ENCODE data around the gene MAB21L3. TPM values are rescaled to one million over a fixed set of nuclear protein-coding genes. Genes with fewer than 3 reads are reported as not detected.

The MAB21L3 gene
- total RNA-seq, 1 experiment from 2014 or later, result 4.8 TPM

GRCh38 chr1:116123837-116124533 is 12.8 kb downstream of the MAB21L3 start:
- TF ChIP-seq EZH2 (IDR thresholded peaks at IDR 0.05; ENCODE audit: borderline replicate concordance, low read depth, low read length, poor library complexity, severe bottlenecking) (no peak), CTCF (conservative IDR thresholded peaks at IDR 0.05; ENCODE audit: low read depth, low read length) (no peak)
- intact Hi-C loops (cut with micrococcal nuclease; ENCODE audit: unreplicated experiment), result no loop called here
- no peaks in the 10 kb centered on the region for H3K36me3 ChIP-seq (ENCODE audit: insufficient read depth, low read length, poor library complexity, severe bottlenecking)
- ChIA-PET POLR2A (ENCODE audit: low non-redundant PET) (no interaction called here), CTCF (no interaction called here)
- DNase-seq (ENCODE audit: low spot score), result no peak
- BruUV-seq (replicated peaks), result no TSS peak
- H3K27me3 ChIP-seq (replicated peaks; ENCODE audit: insufficient read depth, low read depth, low read length, poor library complexity), result no peaks in the 10 kb centered on the region
- H3K9me3 ChIP-seq (ENCODE audit: low read depth, low read length, poor library complexity, severe bottlenecking), result no peaks in the 10 kb centered on the region
- H3K4me3 ChIP-seq (ENCODE audit: low read depth, low read length, poor library complexity, severe bottlenecking), result no peak overlapping the region
- no peak overlapping the region for H3K27ac ChIP-seq (ENCODE audit: low read depth, low read length, poor library complexity, severe bottlenecking)
- no peaks in the 10 kb centered on the region for H3K4me1 ChIP-seq (ENCODE audit: insufficient read depth, low read length, poor library complexity, severe bottlenecking)

DNA sequence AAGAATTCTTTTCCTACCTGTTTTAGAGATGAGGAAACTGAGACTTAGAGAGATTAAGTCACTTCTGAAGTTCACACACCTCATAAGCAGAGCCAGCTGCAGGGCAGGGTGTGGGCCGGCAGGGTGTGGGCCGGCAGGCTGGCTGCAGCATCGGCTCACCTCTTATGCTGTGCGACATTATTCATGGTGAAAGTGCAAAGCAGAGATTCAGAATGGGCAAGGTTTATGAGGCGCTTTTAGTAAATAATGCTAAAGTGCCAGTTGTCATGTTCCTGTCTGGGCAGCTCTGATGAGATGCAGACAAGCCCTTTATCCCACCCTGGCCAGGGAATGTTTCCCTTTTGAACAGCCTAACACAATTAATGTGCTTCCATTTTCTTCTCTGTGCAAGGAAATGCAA is 14.6 kb downstream of the MAB21L3 start:
- CTCF ChIA-PET, result no interaction called here
- H3K27me3 ChIP-seq (replicated peaks; ENCODE audit: insufficient read depth, low read depth, low read length, poor library complexity), result no peaks in the 10 kb centered on the region
- TF ChIP-seq CTCF (conservative IDR thresholded peaks at IDR 0.05; ENCODE audit: low read depth, low read length) (no peak), EZH2 (IDR thresholded peaks at IDR 0.05; ENCODE audit: borderline replicate concordance, low read depth, low read length, poor library complexity, severe bottlenecking) (no peak)
- no peak for DNase-seq (ENCODE audit: low spot score)
- no peaks in the 10 kb centered on the region for H3K9me3 ChIP-seq (ENCODE audit: low read depth, low read length, poor library complexity, severe bottlenecking)
- H3K36me3 ChIP-seq (ENCODE audit: insufficient read depth, low read length, poor library complexity, severe bottlenecking), result no peaks in the 10 kb centered on the region
- no TSS peak for BruUV-seq (replicated peaks)
- H3K4me1 ChIP-seq (ENCODE audit: insufficient read depth, low read length, poor library complexity, severe bottlenecking), result peaks cover 4% of the 10 kb centered on the region
- no peak overlapping the region for H3K4me3 ChIP-seq (ENCODE audit: low read depth, low read length, poor library complexity, severe bottlenecking)
- intact Hi-C loops (cut with micrococcal nuclease; ENCODE audit: unreplicated experiment), result no loop called here
- H3K27ac ChIP-seq (ENCODE audit: low read depth, low read length, poor library complexity, severe bottlenecking), result no peak overlapping the region
- POLR2A ChIA-PET (ENCODE audit: low non-redundant PET), result no interaction called here

- intact Hi-C loops (cut with micrococcal nuclease; ENCODE audit: unreplicated experiment), result no loop called here
- TF ChIP-seq EZH2 (IDR thresholded peaks at IDR 0.05; ENCODE audit: borderline replicate concordance, low read depth, low read length, poor library complexity, severe bottlenecking), result no peak
- TF ChIP-seq CTCF (conservative IDR thresholded peaks at IDR 0.05; ENCODE audit: low read depth, low read length), result no peak
- peaks cover 5% of the 10 kb centered on the region for H3K4me1 ChIP-seq (ENCODE audit: insufficient read depth, low read length, poor library complexity, severe bottlenecking)
- no TSS peak for BruUV-seq (replicated peaks)
- H3K36me3 ChIP-seq (ENCODE audit: insufficient read depth, low read length, poor library complexity, severe bottlenecking), result no peaks in the 10 kb centered on the region
- H3K9me3 ChIP-seq (ENCODE audit: low read depth, low read length, poor library complexity, severe bottlenecking), result no peaks in the 10 kb centered on the region
- H3K27ac ChIP-seq (ENCODE audit: low read depth, low read length, poor library complexity, severe bottlenecking), result no peak overlapping the region
- CTCF ChIA-PET, result no interaction called here
- H3K4me3 ChIP-seq (ENCODE audit: low read depth, low read length, poor library complexity, severe bottlenecking), result no peak overlapping the region
- no peaks in the 10 kb centered on the region for H3K27me3 ChIP-seq (replicated peaks; ENCODE audit: insufficient read depth, low read depth, low read length, poor library complexity)
- POLR2A ChIA-PET (ENCODE audit: low non-redundant PET), result no interaction called here
- DNase-seq (ENCODE audit: low spot score), result no peak
Measured at GRCh38 chr1:116126281-116126680, 15.1 kb downstream of the MAB21L3 start.

Measured in A673 (cell line).